CD14-positive monocyte (primary cell): Measurements from ENCODE around the gene SPATA33. TPM values are rescaled to one million over a fixed set of nuclear protein-coding genes. Genes with fewer than 3 reads are reported as not detected.
"Not testable (repeated sequence)": the region's sequence is repeated elsewhere in the genome, so short reads cannot be mapped to it uniquely, and the experiment has no call there.

Experiments
- DNase-seq, 3 donors: peaks; one replicate each; pipeline ENCODE4 v3.0.0-alpha.2; 2011 to 2022
- H2AFZ ChIP-seq: 2 replicates; pipeline ENCODE4 v1.6.0; 2012; ENCODE audit warnings: mild to moderate bottlenecking, low read depth, low read length, inconsistent platforms; ENCODE audit not compliant: insufficient read depth, poor library complexity, severe bottlenecking
- H3K27ac ChIP-seq, 2 donors: 1 replicate in 1 of 2; 2 replicates in 1 of 2; pipeline ENCODE4 v1.5.1; 2012 to 2013; ENCODE audit warnings: low read length in 2 of 2, control low read depth in 1 of 2, inconsistent platforms in 1 of 2, low read depth in 1 of 2, mild to moderate bottlenecking in 1 of 2
- H3K27me3 ChIP-seq, 2 donors: one replicate each; pipeline versions ENCODE4 v1.6.0 to v1.6.1; 2011 to 2013; ENCODE audit warnings: low read length in 2 of 2; ENCODE audit not compliant: control insufficient read depth in 2 of 2, insufficient read depth in 2 of 2
- H3K36me3 ChIP-seq, 2 donors: replicated peaks in 1 of 2; 1 replicate in 1 of 2; 2 replicates in 1 of 2; pipeline versions ENCODE4 v1.5.1 to v1.6.1; 2012 to 2013; ENCODE audit warnings: low read length in 2 of 2, control low read depth in 1 of 2, inconsistent platforms in 1 of 2, mild to moderate bottlenecking in 1 of 2; ENCODE audit not compliant: insufficient read depth in 2 of 2, control insufficient read depth in 1 of 2
- H3K4me1 ChIP-seq, 2 donors: 1 replicate in 1 of 2; 2 replicates in 1 of 2; pipeline versions ENCODE4 v1.5.1 to v1.6.1; 2012 to 2013; ENCODE audit warnings: low read length in 2 of 2, control low read depth in 1 of 2, inconsistent platforms in 1 of 2, mild to moderate bottlenecking in 1 of 2, moderate library complexity in 1 of 2; ENCODE audit not compliant: insufficient read depth in 2 of 2, control insufficient read depth in 1 of 2
- H3K4me2 ChIP-seq: replicated peaks from 2 replicates; pipeline ENCODE3; 2012; ENCODE audit warnings: low read length, moderate library complexity, mild to moderate bottlenecking; ENCODE audit not compliant: poor library complexity, severe bottlenecking; ENCODE audit errors: extremely low read depth
- H3K4me3 ChIP-seq, 3 experiments: fragments of 200-600 bp in 1 of 3; sonication (generic) in 1 of 3; replicated peaks in 1 of 3; 1 replicate in 2 of 3; 2 replicates in 1 of 3; pipeline ENCODE4 v1.5.1; 2011 to 2013; ENCODE audit warnings: low read length in 3 of 3, mild to moderate bottlenecking in 3 of 3, control low read depth in 2 of 3, low read depth in 2 of 3, inconsistent platforms in 1 of 3, moderate library complexity in 1 of 3
- H3K79me2 ChIP-seq: 2 replicates; pipeline ENCODE4 v1.6.0; 2012; ENCODE audit warnings: mild to moderate bottlenecking, control low read depth, inconsistent platforms, low read length, moderate library complexity; ENCODE audit not compliant: insufficient read depth
- H3K9ac ChIP-seq: 2 replicates; pipeline ENCODE4 v1.6.0; 2017; ENCODE audit warnings: low read length, mild to moderate bottlenecking; ENCODE audit not compliant: insufficient read depth, poor library complexity, severe bottlenecking
- H3K9me3 ChIP-seq, 2 donors: replicated peaks in 1 of 2; 1 replicate in 1 of 2; 2 replicates in 1 of 2; pipeline versions ENCODE4 v1.5.1 to v1.6.1; 2012 to 2013; ENCODE audit warnings: low read length in 2 of 2, control low read depth in 1 of 2; ENCODE audit not compliant: control insufficient read depth in 1 of 2, insufficient read depth in 1 of 2
- H4K20me1 ChIP-seq: 2 replicates; pipeline ENCODE4 v1.6.0; 2012; ENCODE audit warnings: mild to moderate bottlenecking, low read length, control low read depth, moderate library complexity; ENCODE audit not compliant: insufficient read depth
- H3K27ac Mint-ChIP-seq, 7 donors: one replicate each; pipeline ENCODE4 v1.8.0; 2020; ENCODE audit warnings: mild to moderate bottlenecking in 7 of 7, mixed read lengths in 7 of 7, moderate library complexity in 6 of 7, inconsistent platforms in 2 of 7
- H3K27me3 Mint-ChIP-seq, 3 donors: one replicate each; pipeline ENCODE4 v1.8.0; 2021 to 2022; ENCODE audit warnings: low read depth in 3 of 3, mild to moderate bottlenecking in 3 of 3, mixed read lengths in 3 of 3, moderate library complexity in 3 of 3, inconsistent platforms in 1 of 3
- H3K36me3 Mint-ChIP-seq, 2 donors: one replicate each; pipeline ENCODE4 v1.8.0; 2020; ENCODE audit warnings: mixed read lengths in 2 of 2, inconsistent platforms in 1 of 2, mild to moderate bottlenecking in 1 of 2
- H3K4me1 Mint-ChIP-seq: one replicate; pipeline ENCODE4 v1.8.0; 2020; ENCODE audit warnings: mild to moderate bottlenecking, mixed read lengths
- H3K4me3 Mint-ChIP-seq, 2 donors: one replicate each; pipeline ENCODE4 v1.8.0; 2020; ENCODE audit warnings: mild to moderate bottlenecking in 2 of 2, mixed read lengths in 2 of 2, moderate library complexity in 1 of 2
- H3K9me3 Mint-ChIP-seq, 7 donors: one replicate each; pipeline ENCODE4 v1.8.0; 2020 to 2022; ENCODE audit warnings: mixed read lengths in 7 of 7, mild to moderate bottlenecking in 6 of 7, moderate library complexity in 6 of 7, inconsistent platforms in 2 of 7
- CTCF ChIP-seq: fragments of 200-600 bp; IDR thresholded peaks from one replicate; pipeline ENCODE4 v1.8.0; 2022; ENCODE audit warnings: antibody characterized with exemption, mild to moderate bottlenecking
- WGBS: methylation state at CpG from one replicate; pipeline ENCODE4 v1.1.5; 2013; ENCODE audit warnings: missing lambda C conversion rate; ENCODE audit not compliant: insufficient coverage; 5-methylcytosine and 5-hydroxymethylcytosine counted together
- intact Hi-C, 2 donors: fragments of 100-400 bp; cut with micrococcal nuclease; formaldehyde crosslinking; loops; one replicate each; pipeline versions ENCODE4 v1.15.0 to v1.15.1; 2023
- polyA plus RNA-seq, 3 donors: library from polyadenylated mRNA; depleted of rRNA in 1 of 3; unstranded in 2 of 3; stranded (reverse) in 1 of 3; fragments of 300-500 nt in 2 of 3; fragments of >200 nt in 1 of 3; fragmentation: Illumina TruSeq in 2 of 3; gene quantifications; 1 replicate in 2 of 3; 2 replicates in 1 of 3; pipeline ENCODE4 v1.2.3, GENCODE V29; 2012 to 2021

The SPATA33 gene
- polyA plus RNA-seq, 3 donors = 1.4 to 3.5 (median 1.8) TPM

- peaks cover 28% of the 10 kb centered on the region for H3K79me2 ChIP-seq
- no peak overlapping the region for H3K9ac ChIP-seq
- Mint-ChIP-seq H3K9me3 (peaks cover 0 to 5% (median 1%) of the 10 kb centered on the region in 7 donors), H3K4me1 (peaks cover 17% of the 10 kb centered on the region), H3K27me3 (no peaks in the 10 kb centered on the region), H3K36me3 (peaks cover 25 to 45% of the 10 kb centered on the region in 2 donors), H3K4me3 (no peak overlapping the region), H3K27ac (no peak overlapping the region)
- DNase-seq = no peak
- no peak overlapping the region for H2AFZ ChIP-seq
- peaks cover 0 to 2% of the 10 kb centered on the region in 2 donors for H3K9me3 ChIP-seq
- no peak overlapping the region for H3K4me2 ChIP-seq
- peaks cover 2 to 37% of the 10 kb centered on the region in 2 donors for H3K36me3 ChIP-seq
- no peak overlapping the region for H3K4me3 ChIP-seq
- intact Hi-C loops = no loop called here
- peaks cover 16 to 19% of the 10 kb centered on the region in 2 donors for H3K4me1 ChIP-seq
- H3K27ac ChIP-seq = no peak overlapping the region
- peaks cover 9% of the 10 kb centered on the region for H4K20me1 ChIP-seq
- TF ChIP-seq CTCF = no peak
- 91% methylated on average over 8 of the region's 9 CpGs for WGBS
- no peaks in the 10 kb centered on the region for H3K27me3 ChIP-seq
Observed at GRCh38 chr16:89661215-89661614, 3.6 kb downstream of the SPATA33 start.

DNA sequence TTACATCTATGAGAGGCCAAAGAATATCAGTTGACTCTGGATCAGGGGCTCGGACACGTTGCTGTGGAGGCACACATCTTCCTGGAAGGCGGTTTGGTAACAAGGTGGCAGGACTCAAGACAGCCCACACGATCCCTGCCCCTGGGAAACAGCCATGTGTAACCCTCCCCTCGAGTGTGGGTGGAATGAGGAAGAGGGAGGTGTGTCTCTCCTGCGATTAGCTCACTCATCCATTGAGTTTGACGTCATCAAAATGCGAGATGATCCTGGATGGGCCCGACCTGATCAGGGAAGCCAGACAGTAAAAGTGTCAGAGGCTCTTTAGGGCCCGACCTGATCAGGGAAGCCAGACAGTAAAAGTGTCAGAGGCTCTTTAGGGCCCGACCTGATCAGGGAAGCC is 6.6 kb downstream of the SPATA33 start:
- H3K9ac ChIP-seq, H3K4me1 ChIP-seq, H3K4me2 ChIP-seq, H2AFZ ChIP-seq, H3K27me3 Mint-ChIP-seq, H3K4me3 Mint-ChIP-seq, DNase-seq, H3K27ac Mint-ChIP-seq, H4K20me1 ChIP-seq, H3K27ac ChIP-seq, H3K79me2 ChIP-seq, H3K9me3 ChIP-seq, H3K27me3 ChIP-seq, H3K4me3 ChIP-seq, intact Hi-C loops: not testable (repeated sequence)
- peaks cover 5 to 11% (median 9%) of the 10 kb centered on the region in 7 donors for H3K9me3 Mint-ChIP-seq
- H3K4me1 Mint-ChIP-seq = peaks cover 12% of the 10 kb centered on the region
- peaks cover 25 to 45% of the 10 kb centered on the region in 2 donors for H3K36me3 Mint-ChIP-seq
- 100% methylated on average over 4 of the region's 11 CpGs for WGBS
- H3K36me3 ChIP-seq = peaks cover 2 to 37% of the 10 kb centered on the region in 2 donors
